Activated gamma-delta T cell treated with anti-CD3 and anti-CD28 coated beads, Interleukin-2, amount 50 U/mL, for 16 hours (primary cell): ENCODE measurements around the gene OR52I2.

Source experiments
- DNase-seq: peaks from one replicate; pipeline ENCODE4 v3.0.0-alpha.2; 2020; ENCODE audit warnings: low read depth

The OR52I2 gene

GRCh38 chr11:4607781-4608666 lies 26.5 kb downstream of the OR52I2 start, which contains the start of gene TRIM68:
Gene TRIM68, minus strand, starts transcription at chr11:4608231. Its CDS starts 2,727 bp downstream, at chr11:4605504.
- DNase-seq: peak; percentile 92

DNA sequence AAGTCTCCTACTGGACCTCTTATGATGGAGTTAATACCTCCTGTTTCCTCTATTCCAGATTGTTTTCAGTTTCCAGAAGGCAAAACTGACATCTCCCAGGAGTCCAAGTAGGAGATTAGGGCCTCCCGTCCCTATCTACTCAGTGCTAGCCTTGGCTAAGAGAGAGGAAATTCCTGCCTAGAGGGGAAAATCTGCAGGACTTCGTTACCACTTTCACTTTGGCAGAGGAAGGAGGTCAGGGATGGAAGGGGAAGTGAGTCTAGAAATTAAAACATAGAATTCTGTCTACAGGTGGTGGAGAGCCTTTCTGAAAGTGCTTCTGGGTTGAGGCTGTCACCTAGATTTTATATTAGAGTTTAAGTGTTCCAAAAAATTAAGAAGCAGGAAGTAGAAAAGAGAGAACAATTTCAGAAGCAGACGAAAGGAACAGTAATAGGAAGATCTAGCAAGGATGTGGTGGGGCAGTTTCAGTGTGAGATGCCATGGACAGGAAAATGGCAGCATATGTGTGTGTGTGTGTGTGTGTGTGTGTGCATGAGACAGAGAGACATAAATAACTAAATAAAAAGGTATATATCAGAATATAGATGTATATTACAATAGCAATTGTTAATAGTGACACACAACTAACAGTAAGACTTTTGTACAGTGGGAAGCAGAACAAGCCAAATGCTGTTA lies 28.9 kb downstream of the OR52I2 start:
- DNase-seq: no peak

GRCh38 chr11:4611986-4612385 lies 30.4 kb downstream of the OR52I2 start:
- no peak for DNase-seq

DNA sequence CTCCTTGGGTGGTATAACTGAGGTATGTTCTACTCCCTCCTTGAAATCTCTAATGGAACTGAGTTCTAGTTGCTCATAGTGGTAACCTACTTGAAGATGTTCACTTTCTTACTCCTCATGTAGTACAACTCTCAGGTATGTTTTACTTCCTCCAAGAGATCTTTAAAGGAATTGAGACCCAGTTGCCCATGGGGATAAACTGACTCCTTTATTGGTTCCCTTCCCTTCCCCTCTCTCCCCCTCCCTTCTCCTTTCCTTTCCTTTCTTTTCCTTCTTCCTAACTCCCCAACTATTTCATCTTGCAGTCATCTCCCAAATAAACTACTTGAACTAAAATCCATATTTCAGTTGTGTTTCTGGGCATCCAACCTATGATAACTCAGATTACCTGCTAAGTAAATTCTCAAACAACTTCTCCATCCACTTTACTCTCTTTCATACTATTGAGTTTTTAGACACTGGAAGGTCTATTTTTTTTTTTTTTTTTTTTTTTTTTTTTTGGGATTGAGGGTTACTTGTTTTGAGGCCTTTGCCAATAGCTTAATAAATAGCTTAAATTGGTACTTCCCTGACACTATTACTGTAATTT lies 34.4 kb downstream of the OR52I2 start:
- no peak for DNase-seq

- no peak for DNase-seq
Observed at GRCh38 chr11:4619514-4619913, 38.0 kb downstream of the OR52I2 start.

- DNase-seq: no peak
Observed at GRCh38 chr11:4626207-4627099, 44.9 kb downstream of the OR52I2 start.

- no peak for DNase-seq
Observed at GRCh38 chr11:4636136-4636535, 54.6 kb downstream of the OR52I2 start.

- DNase-seq: peak; percentile 49
Observed at GRCh38 chr11:4636962-4637661, 55.6 kb downstream of the OR52I2 start, which contains the start of gene OR51D1. Gene OR51D1, plus strand, starts transcription at chr11:4637477. Its CDS starts 2,314 bp downstream, at chr11:4639791.

DNA sequence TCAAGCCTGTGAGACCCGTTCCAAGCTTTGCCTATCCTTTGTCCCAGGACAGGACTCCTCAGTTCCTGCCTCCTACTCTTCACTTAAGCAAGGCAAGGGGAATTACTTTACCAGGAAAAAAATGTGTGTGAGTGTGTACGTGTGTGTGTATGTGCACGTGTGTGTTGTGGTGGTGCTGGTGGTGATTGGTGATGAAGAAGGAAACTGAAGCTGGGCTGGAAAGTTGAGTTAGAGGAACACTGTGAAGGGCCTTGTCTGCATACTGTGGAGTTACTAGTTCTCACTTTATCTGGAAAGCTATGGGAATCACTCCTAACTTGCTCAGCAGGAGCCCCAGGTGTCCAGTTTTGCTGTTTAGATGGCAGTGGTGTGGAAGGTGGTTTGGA lies 56.1 kb downstream of the OR52I2 start:
- DNase-seq: no peak

DNA sequence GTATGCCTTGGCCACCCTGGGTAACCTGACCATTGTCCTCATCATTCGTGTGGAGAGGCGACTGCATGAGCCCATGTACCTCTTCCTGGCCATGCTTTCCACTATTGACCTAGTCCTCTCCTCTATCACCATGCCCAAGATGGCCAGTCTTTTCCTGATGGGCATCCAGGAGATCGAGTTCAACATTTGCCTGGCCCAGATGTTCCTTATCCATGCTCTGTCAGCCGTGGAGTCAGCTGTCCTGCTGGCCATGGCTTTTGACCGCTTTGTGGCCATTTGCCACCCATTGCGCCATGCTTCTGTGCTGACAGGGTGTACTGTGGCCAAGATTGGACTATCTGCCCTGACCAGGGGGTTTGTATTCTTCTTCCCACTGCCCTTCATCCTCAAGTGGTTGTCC lies 58.4 kb downstream of the OR52I2 start:
- no peak for DNase-seq

GRCh38 chr11:4641501-4641900 lies 60.0 kb downstream of the OR52I2 start:
- no peak for DNase-seq

DNA sequence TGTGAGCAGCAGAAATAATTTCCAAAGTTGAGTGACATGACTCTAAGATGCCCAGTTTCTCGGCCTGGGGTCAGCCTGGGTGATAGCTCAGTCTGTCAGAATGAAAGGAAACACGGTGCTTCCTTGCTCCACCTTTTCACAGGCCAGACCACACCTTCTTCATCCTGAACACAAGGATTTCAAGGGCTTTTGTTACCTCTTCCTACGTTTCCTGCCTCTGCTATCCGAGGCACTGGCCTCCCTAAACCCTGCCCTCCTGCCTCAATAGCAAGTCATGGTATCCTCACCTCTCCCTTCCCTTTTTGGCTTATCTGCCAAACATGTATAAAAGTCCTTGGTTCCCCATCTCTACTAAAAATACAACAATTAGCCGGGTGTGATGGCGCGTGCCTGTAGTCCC lies 60.5 kb downstream of the OR52I2 start:
- DNase-seq: no peak
